Mucosa of descending colon (tissue), 3 donors: Measurements from ENCODE around the gene INTS1. TPM values are rescaled to one million over a fixed set of nuclear protein-coding genes. Genes with fewer than 3 reads are reported as not detected.

ENCODE experiments used
- ATAC-seq: fragments of 200-7000 bp; cut with Tn5 transposase; one replicate; pipeline ENCODE4 v1.9.1; 2020; ENCODE audit warnings: mild to moderate bottlenecking, moderate library complexity
- DNase-seq, 3 donors: peaks; one replicate each; pipeline ENCODE4 v3.0.0-alpha.2; 2020
- H3K36me3 ChIP-seq: fragments of 200-600 bp; one replicate; pipeline ENCODE4 v1.8.0; 2021; ENCODE audit warnings: low read depth, mild to moderate bottlenecking
- H3K4me1 ChIP-seq: fragments of 200-600 bp; one replicate; pipeline ENCODE4 v1.8.0; 2021; ENCODE audit warnings: low read depth, mild to moderate bottlenecking
- H3K4me3 ChIP-seq: fragments of 200-600 bp; one replicate; pipeline ENCODE4 v1.8.0; 2021; ENCODE audit warnings: mild to moderate bottlenecking
- H3K9me3 ChIP-seq: fragments of 200-600 bp; one replicate; pipeline ENCODE4 v1.8.0; 2021; ENCODE audit warnings: mild to moderate bottlenecking
- CTCF ChIP-seq: fragments of 200-600 bp; IDR thresholded peaks from one replicate; pipeline ENCODE4 v1.8.0; 2022; ENCODE audit warnings: antibody characterized with exemption, mild to moderate bottlenecking
- intact Hi-C, 2 donors: fragments of 100-400 bp; cut with DNase I in 1 of 2; cut with micrococcal nuclease in 1 of 2; formaldehyde crosslinking; loops; one replicate each; pipeline versions ENCODE4 v1.11.0 to v1.11.1; 2022; cut with DNase I, micrococcal nuclease
- total RNA-seq, 3 donors: library from RNA; stranded (reverse); fragmentation: NEBNext Ultra II Directional in 2 of 3; extraction: Animal tissue kit (Norgen Biotek cat#: 25700) in 2 of 3; gene quantifications; one replicate each; pipeline versions ENCODE4 v1.2.1 to v1.2.4, GENCODE V29; 2021 to 2023
- donor health status: DM: no; HTN: no; CAD: no; lungs with moderate emphysema.
- donor health status: DM: no; HTN: no; CAD: no.
- donor health status: DM: no; HTN: yes; CAD: no.

INTS1 gene
- total RNA-seq, 3 donors from 2014 or later = 79.6 to 94.3 (median 88.0) TPM

- intact Hi-C loops = no loop called here
- TF ChIP-seq CTCF = no peak
- H3K9me3 ChIP-seq = no peaks in the 10 kb centered on the region
- H3K36me3 ChIP-seq = no peaks in the 10 kb centered on the region
- no peak overlapping the region for H3K4me3 ChIP-seq
- H3K4me1 ChIP-seq = no peaks in the 10 kb centered on the region
- no peak for ATAC-seq
- no peak for DNase-seq
These were observed 45.3 kb upstream of the INTS1 start for GRCh38 chr7:1549357-1550004.

- Histone ChIP-seq H3K4me1 (no peaks in the 10 kb centered on the region), H3K9me3 (no peaks in the 10 kb centered on the region), H3K36me3 (no peaks in the 10 kb centered on the region), H3K4me3 (no peak overlapping the region)
- DNase-seq (no peak), ATAC-seq (no peak)
- intact Hi-C loops = no loop called here
- TF ChIP-seq CTCF = no peak
These were observed 44.8 kb upstream of the INTS1 start for GRCh38 chr7:1548944-1549343.

- no peak for DNase-seq
- H3K4me3 ChIP-seq = no peak overlapping the region
- H3K4me1 ChIP-seq = no peaks in the 10 kb centered on the region
- ATAC-seq = no peak
- H3K9me3 ChIP-seq = no peaks in the 10 kb centered on the region
- no peak for TF ChIP-seq CTCF
- intact Hi-C loops = no loop called here
- H3K36me3 ChIP-seq = no peaks in the 10 kb centered on the region
These were observed 44.2 kb upstream of the INTS1 start for GRCh38 chr7:1548438-1548831.

- no peak for ATAC-seq
- intact Hi-C loops = no loop called here
These were observed 43.7 kb upstream of the INTS1 start for GRCh38 chr7:1547777-1548437.

GRCh38 chr7:1546909-1547776, 43.0 kb upstream of the INTS1 start:
- no peak for ATAC-seq
- Histone ChIP-seq H3K36me3 (no peaks in the 10 kb centered on the region), H3K4me1 (no peaks in the 10 kb centered on the region), H3K9me3 (no peaks in the 10 kb centered on the region), H3K4me3 (no peak overlapping the region)
- no peak for TF ChIP-seq CTCF
- DNase-seq = no peak
- intact Hi-C loops = no loop called here

More at GRCh38 chr7:1547777-1548437, 43.7 kb upstream of the INTS1 start:
- no peak for TF ChIP-seq CTCF
- H3K36me3 ChIP-seq = no peaks in the 10 kb centered on the region
- no peak for DNase-seq
- H3K4me1 ChIP-seq = no peaks in the 10 kb centered on the region
- H3K4me3 ChIP-seq = no peak overlapping the region
- H3K9me3 ChIP-seq = no peaks in the 10 kb centered on the region
